HL-60 (cell line): ENCODE data around the gene CARMIL1.

Experiments used
- DNase-seq, 2 experiments: peaks; one replicate each; pipeline ENCODE4 v3.0.0-alpha.2; 2010 to 2020; ENCODE audit warnings: low read depth in 1 of 2, low spot score in 1 of 2
- H3K27ac ChIP-seq: fragments of 250-450 bp; sonication (Bioruptor Pico); replicated peaks from 2 replicates; pipeline ENCODE4 v1.5.1; 2020; ENCODE audit warnings: mild to moderate bottlenecking, moderate library complexity
- H3K27me3 ChIP-seq: fragments of 250-450 bp; sonication (Bioruptor Pico); 2 replicates; pipeline ENCODE4 v1.5.1; 2021; ENCODE audit warnings: mild to moderate bottlenecking, moderate library complexity; ENCODE audit not compliant: insufficient read depth, poor library complexity, severe bottlenecking
- H3K4me3 ChIP-seq: replicated peaks from 2 replicates; pipeline ENCODE4 v1.5.1; 2011; ENCODE audit warnings: mild to moderate bottlenecking, control low read depth, low read length; ENCODE audit not compliant: insufficient read depth
- GABPA ChIP-seq: IDR thresholded peaks from 2 replicates; pipeline ENCODE4 v1.6.1; 2012; ENCODE audit warnings: low read depth
- POLR2AphosphoS5 ChIP-seq: IDR thresholded peaks from 2 replicates; pipeline ENCODE4 v1.6.1; 2012; ENCODE audit warnings: low read depth
- SPI1 ChIP-seq: IDR thresholded peaks from 2 replicates; pipeline ENCODE4 v1.6.1; 2012; ENCODE audit warnings: low read depth, mild to moderate bottlenecking, borderline replicate concordance
- TF ChIP-seq, protein P1 (sequence below): IDR thresholded peaks from 2 replicates; pipeline ENCODE4 v1.6.1; 2012; ENCODE audit warnings: low read depth; ENCODE audit not compliant: insufficient replicate concordance
- TF ChIP-seq, protein P2 (sequence below): IDR thresholded peaks from one replicate; pipeline ENCODE4 v1.5.1; 2011; ENCODE audit warnings: low read length, control low read depth, inconsistent platforms; ENCODE audit not compliant: insufficient read depth

CARMIL1 gene

DNA sequence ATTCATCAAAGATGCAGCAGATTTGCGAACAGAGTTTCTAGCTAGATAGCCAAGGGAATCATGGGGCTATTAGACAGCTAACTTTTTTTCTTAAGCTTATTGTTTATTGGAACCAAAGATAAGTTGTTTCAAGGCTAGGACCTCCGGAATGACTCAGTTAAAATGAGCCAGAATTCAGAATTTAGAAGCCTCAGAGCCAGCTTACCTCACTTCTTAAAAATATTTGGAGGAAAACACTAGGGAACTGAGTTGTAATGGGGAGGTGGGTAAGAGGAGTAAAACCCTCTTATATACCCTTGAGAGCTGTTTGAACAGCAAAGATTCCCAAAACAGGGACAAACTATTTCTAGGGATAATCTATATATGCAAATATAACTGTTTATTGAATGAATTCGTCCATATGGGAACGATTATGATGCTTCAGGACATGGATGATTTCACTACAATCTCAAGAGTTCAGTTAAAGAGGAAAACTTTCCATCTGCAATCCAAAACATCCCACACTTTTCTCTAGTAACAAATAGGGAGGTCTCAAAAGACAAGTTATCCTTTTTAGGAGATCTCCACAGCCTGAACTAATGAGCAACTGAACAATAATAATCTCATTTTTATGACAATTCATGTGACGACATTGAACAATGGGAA lies 12.6 kb upstream of the CARMIL1 start:
- TF ChIP-seq SPI1, result no peak
- TF ChIP-seq, protein P1, sequence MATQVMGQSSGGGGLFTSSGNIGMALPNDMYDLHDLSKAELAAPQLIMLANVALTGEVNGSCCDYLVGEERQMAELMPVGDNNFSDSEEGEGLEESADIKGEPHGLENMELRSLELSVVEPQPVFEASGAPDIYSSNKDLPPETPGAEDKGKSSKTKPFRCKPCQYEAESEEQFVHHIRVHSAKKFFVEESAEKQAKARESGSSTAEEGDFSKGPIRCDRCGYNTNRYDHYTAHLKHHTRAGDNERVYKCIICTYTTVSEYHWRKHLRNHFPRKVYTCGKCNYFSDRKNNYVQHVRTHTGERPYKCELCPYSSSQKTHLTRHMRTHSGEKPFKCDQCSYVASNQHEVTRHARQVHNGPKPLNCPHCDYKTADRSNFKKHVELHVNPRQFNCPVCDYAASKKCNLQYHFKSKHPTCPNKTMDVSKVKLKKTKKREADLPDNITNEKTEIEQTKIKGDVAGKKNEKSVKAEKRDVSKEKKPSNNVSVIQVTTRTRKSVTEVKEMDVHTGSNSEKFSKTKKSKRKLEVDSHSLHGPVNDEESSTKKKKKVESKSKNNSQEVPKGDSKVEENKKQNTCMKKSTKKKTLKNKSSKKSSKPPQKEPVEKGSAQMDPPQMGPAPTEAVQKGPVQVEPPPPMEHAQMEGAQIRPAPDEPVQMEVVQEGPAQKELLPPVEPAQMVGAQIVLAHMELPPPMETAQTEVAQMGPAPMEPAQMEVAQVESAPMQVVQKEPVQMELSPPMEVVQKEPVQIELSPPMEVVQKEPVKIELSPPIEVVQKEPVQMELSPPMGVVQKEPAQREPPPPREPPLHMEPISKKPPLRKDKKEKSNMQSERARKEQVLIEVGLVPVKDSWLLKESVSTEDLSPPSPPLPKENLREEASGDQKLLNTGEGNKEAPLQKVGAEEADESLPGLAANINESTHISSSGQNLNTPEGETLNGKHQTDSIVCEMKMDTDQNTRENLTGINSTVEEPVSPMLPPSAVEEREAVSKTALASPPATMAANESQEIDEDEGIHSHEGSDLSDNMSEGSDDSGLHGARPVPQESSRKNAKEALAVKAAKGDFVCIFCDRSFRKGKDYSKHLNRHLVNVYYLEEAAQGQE, result no peak
- TF ChIP-seq, protein P2, sequence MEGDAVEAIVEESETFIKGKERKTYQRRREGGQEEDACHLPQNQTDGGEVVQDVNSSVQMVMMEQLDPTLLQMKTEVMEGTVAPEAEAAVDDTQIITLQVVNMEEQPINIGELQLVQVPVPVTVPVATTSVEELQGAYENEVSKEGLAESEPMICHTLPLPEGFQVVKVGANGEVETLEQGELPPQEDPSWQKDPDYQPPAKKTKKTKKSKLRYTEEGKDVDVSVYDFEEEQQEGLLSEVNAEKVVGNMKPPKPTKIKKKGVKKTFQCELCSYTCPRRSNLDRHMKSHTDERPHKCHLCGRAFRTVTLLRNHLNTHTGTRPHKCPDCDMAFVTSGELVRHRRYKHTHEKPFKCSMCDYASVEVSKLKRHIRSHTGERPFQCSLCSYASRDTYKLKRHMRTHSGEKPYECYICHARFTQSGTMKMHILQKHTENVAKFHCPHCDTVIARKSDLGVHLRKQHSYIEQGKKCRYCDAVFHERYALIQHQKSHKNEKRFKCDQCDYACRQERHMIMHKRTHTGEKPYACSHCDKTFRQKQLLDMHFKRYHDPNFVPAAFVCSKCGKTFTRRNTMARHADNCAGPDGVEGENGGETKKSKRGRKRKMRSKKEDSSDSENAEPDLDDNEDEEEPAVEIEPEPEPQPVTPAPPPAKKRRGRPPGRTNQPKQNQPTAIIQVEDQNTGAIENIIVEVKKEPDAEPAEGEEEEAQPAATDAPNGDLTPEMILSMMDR, result no peak
- TF ChIP-seq POLR2AphosphoS5, result no peak
- no peak for TF ChIP-seq GABPA
- Histone ChIP-seq H3K27ac (no peak overlapping the region), H3K27me3 (peaks cover 3% of the 10 kb centered on the region), H3K4me3 (no peak overlapping the region)
- no peak for DNase-seq

DNA sequence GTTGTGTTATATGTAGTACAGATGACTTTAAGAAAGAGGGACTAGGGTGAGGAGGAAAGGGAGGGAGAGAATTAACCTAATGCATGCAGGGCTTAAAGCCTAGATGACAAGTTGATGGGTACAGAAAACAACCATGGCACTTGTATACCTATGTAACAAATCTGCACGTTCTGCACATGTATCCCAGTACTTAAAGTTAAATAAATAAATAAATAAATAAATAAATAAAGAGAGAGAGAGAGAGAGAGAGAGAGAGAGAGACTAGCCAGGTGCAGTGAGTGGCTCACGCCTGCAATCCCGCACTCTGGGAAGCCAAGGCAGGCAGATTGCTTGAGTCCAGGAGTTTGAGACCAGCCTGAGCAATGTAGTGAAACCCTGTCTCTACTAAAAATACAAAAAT lies 11.5 kb upstream of the CARMIL1 start:
- TF ChIP-seq POLR2AphosphoS5 (no peak), GABPA (no peak), SPI1 (no peak)
- TF ChIP-seq, protein P1, result no peak
- TF ChIP-seq, protein P2, result no peak
- no peak overlapping the region for H3K27ac ChIP-seq

DNA sequence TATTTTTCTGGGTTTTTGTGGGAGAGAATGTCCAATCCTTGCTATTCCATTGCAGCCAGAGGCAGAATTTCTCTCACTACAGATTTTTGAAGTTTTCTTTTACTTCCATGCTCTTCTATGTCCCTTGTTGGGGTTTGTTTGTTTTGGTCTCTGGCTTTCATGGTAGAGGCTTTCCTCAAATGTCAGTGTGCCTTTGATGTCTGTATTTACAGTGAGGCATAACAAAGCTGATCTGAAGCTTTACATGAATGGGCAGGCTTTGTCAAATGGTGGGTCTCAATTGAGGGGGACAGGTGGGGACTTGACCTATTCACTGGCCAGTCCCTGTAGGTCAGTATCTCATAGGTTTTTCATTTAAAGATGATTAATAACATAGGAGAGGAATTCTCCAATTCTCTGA lies 8.6 kb upstream of the CARMIL1 start:
- DNase-seq, result no peak
- TF ChIP-seq, protein P2, result no peak

More for the DNA sequence above, 11.5 kb upstream of the CARMIL1 start:
- Histone ChIP-seq H3K27me3 (peaks cover 3% of the 10 kb centered on the region), H3K4me3 (no peak overlapping the region)
- DNase-seq, result no peak

DNA sequence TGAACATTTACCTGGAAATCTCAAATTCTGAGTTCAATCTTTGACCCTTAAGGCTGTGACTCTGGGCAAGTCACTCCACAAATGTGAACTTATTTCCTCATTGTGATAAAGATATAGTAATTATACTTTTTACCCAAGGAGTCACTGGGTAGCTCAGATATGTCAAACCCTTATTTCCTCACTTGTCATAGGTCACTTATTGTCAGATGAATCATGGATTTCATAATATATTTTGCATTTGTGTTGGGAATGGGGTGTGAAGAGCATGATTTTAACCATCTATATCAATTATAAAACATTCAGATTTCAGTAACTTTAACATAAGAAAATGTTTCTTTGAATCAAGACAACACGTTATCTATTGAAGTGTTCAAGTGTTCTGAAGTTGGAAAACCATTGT lies 3.7 kb upstream of the CARMIL1 start:
- Histone ChIP-seq H3K27ac (no peak overlapping the region), H3K4me3 (no peak overlapping the region), H3K27me3 (peaks cover 15% of the 10 kb centered on the region)
- DNase-seq, result no peak
- TF ChIP-seq, protein P1, result no peak
- TF ChIP-seq SPI1, result no peak
- no peak for TF ChIP-seq POLR2AphosphoS5
- TF ChIP-seq GABPA, result no peak
- TF ChIP-seq, protein P2, result no peak

More for the DNA sequence above, 8.6 kb upstream of the CARMIL1 start:
- Histone ChIP-seq H3K27me3 (peaks cover 3% of the 10 kb centered on the region), H3K4me3 (no peak overlapping the region), H3K27ac (no peak overlapping the region)
